ENCODE results near the gene PREPL. TPM values are rescaled to one million over a fixed set of nuclear protein-coding genes. Genes with fewer than 3 reads are reported as not detected.

Gene PREPL
- total RNA-seq, result 10 to 100 TPM; 16.9 to 26.1 (median 22.5) TPM

DNA sequence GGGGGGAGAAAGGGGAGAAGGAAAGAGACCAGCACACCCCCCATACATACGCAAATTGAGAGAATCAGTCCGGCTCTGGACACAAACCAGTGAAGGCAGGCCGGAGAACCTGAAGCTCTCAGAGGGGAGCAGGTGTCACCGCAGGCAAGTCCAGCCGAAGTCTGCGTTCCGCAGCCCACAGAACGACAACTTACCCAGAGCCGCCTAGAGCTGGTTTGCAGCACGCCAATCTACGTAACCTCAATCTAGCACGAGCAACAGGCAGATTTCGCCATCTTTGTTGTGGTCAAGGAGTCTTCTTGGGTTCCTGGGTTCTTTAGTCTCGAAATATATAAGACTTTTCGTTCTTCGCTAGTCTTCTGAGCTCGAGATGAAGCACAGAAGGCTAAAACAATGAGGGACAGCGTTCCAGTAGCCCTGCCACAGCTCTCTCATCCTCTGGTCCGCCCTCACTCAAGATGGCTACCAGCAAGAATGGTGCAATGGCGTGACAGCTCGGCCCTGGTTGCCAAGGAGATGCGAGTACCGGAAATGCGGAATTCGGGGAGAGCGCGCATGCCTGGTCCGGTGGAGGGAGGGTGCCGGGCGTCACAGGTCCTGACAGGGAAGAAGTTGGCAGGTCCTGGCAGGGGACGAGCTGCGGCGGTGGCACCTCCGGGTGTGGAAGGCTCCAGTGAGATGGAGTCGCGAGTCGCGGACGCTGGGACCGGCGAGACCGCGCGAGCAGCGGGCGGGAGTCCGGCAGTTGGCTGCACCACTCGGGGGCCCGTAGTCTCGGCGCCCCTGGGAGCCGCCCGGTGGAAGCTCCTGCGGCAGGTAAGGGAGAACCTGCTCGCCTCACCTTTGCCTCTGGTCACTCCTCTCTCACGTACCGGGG lies at the start of gene PREPL, which contains the start of gene CAMKMT:
PREPL (minus strand) TSS at position 165 of the 877 bp plus-strand sequence. CDS start 15,152 bp downstream, outside the sequence.
CAMKMT (plus strand) TSS at position 618 of the 877 bp plus-strand sequence.
- peak; percentile 98 to 100 for DNase-seq (ENCODE audit: low spot score in 2 of 2)
- H3K4me3 ChIP-seq (ENCODE audit: low read depth, poor library complexity, severe bottlenecking), result peak within 1 kb of the TSS; percentile 85
- peak in 1 of 2 donors; percentile 43 for TF ChIP-seq POLR2A (IDR thresholded peaks at IDR 0.05)
- TF ChIP-seq, protein P1, sequence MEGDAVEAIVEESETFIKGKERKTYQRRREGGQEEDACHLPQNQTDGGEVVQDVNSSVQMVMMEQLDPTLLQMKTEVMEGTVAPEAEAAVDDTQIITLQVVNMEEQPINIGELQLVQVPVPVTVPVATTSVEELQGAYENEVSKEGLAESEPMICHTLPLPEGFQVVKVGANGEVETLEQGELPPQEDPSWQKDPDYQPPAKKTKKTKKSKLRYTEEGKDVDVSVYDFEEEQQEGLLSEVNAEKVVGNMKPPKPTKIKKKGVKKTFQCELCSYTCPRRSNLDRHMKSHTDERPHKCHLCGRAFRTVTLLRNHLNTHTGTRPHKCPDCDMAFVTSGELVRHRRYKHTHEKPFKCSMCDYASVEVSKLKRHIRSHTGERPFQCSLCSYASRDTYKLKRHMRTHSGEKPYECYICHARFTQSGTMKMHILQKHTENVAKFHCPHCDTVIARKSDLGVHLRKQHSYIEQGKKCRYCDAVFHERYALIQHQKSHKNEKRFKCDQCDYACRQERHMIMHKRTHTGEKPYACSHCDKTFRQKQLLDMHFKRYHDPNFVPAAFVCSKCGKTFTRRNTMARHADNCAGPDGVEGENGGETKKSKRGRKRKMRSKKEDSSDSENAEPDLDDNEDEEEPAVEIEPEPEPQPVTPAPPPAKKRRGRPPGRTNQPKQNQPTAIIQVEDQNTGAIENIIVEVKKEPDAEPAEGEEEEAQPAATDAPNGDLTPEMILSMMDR (IDR thresholded peaks at IDR 0.05), result no peak
- intact Hi-C loops (cut with DNase I; ENCODE audit: low total_unique reads), result no loop called here
- WGBS, 2 donors, result 0 to 1% methylated on average over 53 to 56 of the region's 57 CpGs

DNA sequence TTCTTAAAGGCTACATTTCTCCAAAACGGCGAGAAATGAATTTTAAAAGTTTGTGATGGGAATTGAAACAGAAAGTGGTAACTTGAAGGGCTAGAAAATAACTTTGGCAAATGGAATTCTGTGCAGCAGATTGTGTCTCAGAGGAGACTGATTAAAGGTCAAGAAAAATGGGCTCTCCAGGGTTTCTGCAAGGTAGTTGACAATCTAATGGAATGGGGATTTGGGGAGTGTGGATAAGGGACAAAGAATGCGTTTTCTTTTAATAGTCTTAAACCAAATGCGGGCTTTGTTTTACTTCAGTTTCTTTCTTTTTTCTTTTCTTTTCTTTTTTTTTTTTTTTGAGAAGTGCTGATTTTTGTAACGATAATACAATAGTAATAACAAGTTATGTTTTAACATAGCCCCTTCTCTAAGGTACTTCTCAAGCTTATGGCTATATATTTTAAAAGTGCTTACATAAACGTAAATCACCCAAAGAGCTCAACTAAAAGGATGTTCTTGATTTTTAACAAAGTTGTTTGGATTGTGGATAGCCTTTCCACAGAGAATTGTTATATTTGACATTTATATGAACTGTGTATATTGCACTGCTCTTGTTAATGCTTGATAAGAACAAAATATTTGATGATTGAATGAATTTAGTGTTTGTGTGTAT lies 37.1 kb upstream of the PREPL start:
- no peak overlapping the region for H3K4me3 ChIP-seq (ENCODE audit: low read depth, poor library complexity, severe bottlenecking)
- 57 to 64% methylated on average over 6 of the region's 6 CpGs for WGBS, 2 donors
- TF ChIP-seq, protein P1 (IDR thresholded peaks at IDR 0.05), result no peak
- no peak for TF ChIP-seq POLR2A (IDR thresholded peaks at IDR 0.05)
- no peak for DNase-seq (ENCODE audit: low spot score in 2 of 2)
- intact Hi-C loops (cut with DNase I; ENCODE audit: low total_unique reads), result loop anchor here (10.0 kb wide), 1 partner anchor 556 kb away; no protein-coding TSS in a partner anchor

DNA sequence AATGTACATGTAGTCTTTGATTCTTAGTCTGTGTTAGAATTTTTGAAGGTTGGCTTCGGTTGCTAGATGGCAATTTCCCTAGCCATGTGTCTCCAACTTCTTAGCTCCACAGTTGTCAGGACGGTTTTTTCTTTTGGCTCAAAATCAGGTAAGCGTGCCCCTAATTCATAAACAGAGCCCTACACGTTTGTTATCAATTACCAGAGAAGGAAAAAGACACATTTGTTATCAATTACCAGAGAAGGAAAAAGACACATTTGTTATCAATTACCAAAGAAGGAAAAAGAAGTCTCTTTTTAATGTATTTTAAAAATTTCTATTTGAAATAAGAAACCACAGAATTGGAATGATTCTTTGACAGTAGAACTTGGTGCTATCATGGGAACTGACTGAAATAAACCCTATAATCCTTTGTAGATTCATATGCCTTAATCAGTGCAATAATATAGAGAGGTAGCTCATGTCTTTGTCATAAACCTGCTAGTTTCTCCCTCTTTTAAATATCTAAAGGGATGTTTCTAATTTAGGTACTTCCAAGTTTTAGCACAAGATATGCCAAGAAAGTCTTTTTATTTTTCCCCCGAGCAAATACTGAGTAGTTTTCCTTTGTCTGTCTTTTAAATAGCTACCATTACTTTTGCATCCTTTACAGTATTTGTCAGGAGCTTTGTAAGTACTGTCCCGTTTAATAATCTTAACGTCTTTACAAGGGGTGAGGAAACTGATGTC lies 36.3 kb upstream of the PREPL start:
- intact Hi-C loops (cut with DNase I; ENCODE audit: low total_unique reads), result loop anchor here (10.0 kb wide), 1 partner anchor 557 kb away; no protein-coding TSS in a partner anchor
- 42 to 44% methylated on average over 7 of the region's 7 CpGs for WGBS, 2 donors
- DNase-seq (ENCODE audit: low spot score in 2 of 2), result no peak
- TF ChIP-seq, protein P1 (IDR thresholded peaks at IDR 0.05), result no peak
- TF ChIP-seq POLR2A (IDR thresholded peaks at IDR 0.05), result no peak
- H3K4me3 ChIP-seq (ENCODE audit: low read depth, poor library complexity, severe bottlenecking), result no peak overlapping the region

DNA sequence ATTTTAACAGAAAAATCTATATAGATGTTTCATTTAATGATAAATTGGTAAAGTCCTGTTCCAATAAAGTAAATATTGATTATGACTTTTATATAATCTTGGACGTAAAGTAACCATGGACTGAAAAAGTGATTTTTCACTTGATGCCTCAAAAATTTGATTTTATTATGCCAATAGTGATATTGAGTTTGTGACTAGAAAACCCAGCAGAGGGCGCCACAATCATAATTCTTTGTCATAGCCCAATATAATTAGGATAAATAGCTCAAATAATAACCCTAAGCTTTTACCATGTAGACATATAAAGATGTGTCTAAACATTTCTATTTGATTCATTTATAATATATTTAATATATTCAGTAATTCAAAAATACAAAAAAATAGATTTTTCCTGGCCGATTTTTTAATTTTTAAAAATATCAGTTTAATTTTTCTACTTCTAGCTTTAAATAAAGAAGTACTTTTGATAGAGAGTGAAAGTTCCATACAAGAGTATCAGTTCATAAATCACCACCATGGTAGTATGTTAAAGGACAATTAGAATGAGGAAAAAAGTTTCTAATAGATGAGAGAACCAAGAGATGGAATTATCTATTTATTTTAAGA lies 31.1 kb upstream of the PREPL start:
- WGBS, 2 donors, result 55 to 57% methylated on average over 3 of the region's 3 CpGs
- intact Hi-C loops (cut with DNase I; ENCODE audit: low total_unique reads), result loop anchor here (10.0 kb wide), 1 partner anchor 562 kb away; no protein-coding TSS in a partner anchor
- peak in 1 of 2 donors; percentile 18 for DNase-seq (ENCODE audit: low spot score in 2 of 2)
- H3K4me3 ChIP-seq (ENCODE audit: low read depth, poor library complexity, severe bottlenecking), result no peak overlapping the region
- no peak for TF ChIP-seq POLR2A (IDR thresholded peaks at IDR 0.05)
- TF ChIP-seq, protein P1 (IDR thresholded peaks at IDR 0.05), result no peak

DNA sequence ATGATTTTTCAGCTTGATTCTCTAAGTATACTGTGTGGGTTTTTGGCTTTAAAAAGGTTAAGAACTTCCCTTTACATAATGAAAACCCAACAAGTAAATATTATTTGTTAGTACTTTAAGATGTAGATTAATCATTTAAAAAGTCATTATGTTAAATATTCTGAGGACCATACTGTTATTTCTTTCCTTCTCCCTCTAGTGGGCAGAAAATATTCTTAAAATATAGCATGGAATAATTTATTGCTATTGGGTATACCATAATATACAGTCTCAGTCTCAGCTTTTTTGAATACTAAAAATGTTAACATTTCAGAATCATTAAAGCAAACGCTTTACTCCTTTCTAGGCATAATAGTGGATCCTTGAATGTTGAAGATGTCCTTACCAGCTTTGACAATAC lies 28.6 kb upstream of the PREPL start:
- no peak overlapping the region for H3K4me3 ChIP-seq (ENCODE audit: low read depth, poor library complexity, severe bottlenecking)
- 92 to 95% methylated on average over 1 of the region's 1 CpG for WGBS, 2 donors
- TF ChIP-seq, protein P1 (IDR thresholded peaks at IDR 0.05), result no peak
- DNase-seq (ENCODE audit: low spot score in 2 of 2), result no peak
- intact Hi-C loops (cut with DNase I; ENCODE audit: low total_unique reads), result loop anchor here (10.0 kb wide), 1 partner anchor 565 kb away; no protein-coding TSS in a partner anchor

Measured in lower leg skin (tissue), 4 donors.